Activated CD8-positive, alpha-beta memory T cell treated with anti-CD3 and anti-CD28 coated beads, Interleukin-2, amount 10 ng/mL, durations not matched to agents 7 days and 5 days (primary cell): Measurements from ENCODE around the gene OTOP2. TPM values are rescaled to one million over a fixed set of nuclear protein-coding genes. Genes with fewer than 3 reads are reported as not detected.
A peak's percentile ranks its signal among the peaks of the same experiment; 100 is the strongest.

ENCODE experiments used
- ATAC-seq: fragments of 150-1000 bp; cut with Tn5 transposase; one replicate; pipeline ENCODE4 v1.10.0; 2021; ENCODE audit warnings: moderate library complexity
- CTCF ChIA-PET: fragments of 350-600 bp; sonication (Branson Sonifier 250); formaldehyde crosslinking; loops from one replicate; lab custom pipeline; 2021; ENCODE audit warnings: antibody characterized with exemption; lab: Charles Lee
- DNase-seq: peaks from one replicate; pipeline ENCODE4 v3.0.0-alpha.2; 2020
- H3K27ac Mint-ChIP-seq: one replicate; pipeline ENCODE4 v1.8.0; 2021; ENCODE audit warnings: mild to moderate bottlenecking, mixed read lengths
- H3K27me3 Mint-ChIP-seq: one replicate; pipeline ENCODE4 v1.8.0; 2021; ENCODE audit warnings: mixed read lengths
- H3K36me3 Mint-ChIP-seq: one replicate; pipeline ENCODE4 v1.8.0; 2021; ENCODE audit warnings: mild to moderate bottlenecking, mixed read lengths
- H3K4me1 Mint-ChIP-seq: one replicate; pipeline ENCODE4 v1.8.0; 2021; ENCODE audit warnings: mixed read lengths
- H3K4me3 Mint-ChIP-seq: one replicate; pipeline ENCODE4 v1.8.0; 2021; ENCODE audit warnings: mild to moderate bottlenecking, moderate library complexity, mixed read lengths
- H3K9me3 Mint-ChIP-seq: one replicate; pipeline ENCODE4 v1.8.0; 2022; ENCODE audit warnings: low read depth, mixed read lengths
- total RNA-seq, 2 experiments: library from RNA; stranded (reverse); gene quantifications; one replicate each; pipeline ENCODE4 v1.2.3, GENCODE V29; 2021

OTOP2 gene
- total RNA-seq, 2 experiments from 2014 or later = not detected

DNA sequence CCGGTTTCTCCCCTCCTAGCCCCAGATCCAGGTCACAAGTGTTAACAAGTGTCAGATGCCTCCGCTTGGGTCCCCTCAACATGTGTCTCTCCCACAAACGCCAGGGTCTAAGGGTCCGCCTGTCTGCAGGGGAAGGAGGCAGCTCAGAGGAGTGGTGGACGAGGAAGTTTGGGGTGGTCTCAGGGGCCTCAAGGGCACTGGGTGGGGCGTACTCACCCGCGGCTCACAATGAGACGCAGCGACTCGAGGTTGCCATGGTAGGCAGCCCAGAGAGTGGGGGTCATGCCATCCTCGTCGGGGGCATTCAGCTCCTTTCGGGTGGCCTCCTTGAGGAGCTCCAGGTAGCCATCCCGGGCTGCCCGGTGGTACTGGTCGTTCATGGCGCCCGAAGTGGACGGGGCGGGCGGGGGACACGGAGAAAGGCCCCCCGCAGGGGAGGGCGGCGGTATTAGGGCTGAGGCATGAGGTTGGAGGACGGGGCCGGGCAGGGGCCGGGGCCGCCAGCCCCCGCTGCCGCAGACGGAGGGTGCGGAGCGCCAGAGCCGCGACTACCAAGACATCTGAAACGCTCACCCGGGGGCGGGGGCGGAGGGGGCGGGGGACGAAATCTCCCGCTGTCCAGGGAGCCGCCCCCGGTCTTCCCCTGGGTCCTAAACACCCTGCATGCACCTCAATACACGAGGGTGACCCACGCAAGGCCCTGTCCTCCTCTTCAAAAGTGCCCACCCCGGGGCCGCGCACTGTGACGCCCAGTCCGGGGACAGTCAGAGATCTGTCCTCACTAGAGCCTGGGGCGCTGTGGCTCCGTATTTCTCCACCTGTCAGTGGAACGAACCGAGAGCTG is 1.2 kb upstream of the OTOP2 start, which contains the start of gene USH1G:
USH1G (minus strand) TSS at position 562 of the 844 bp plus-strand sequence; CDS start at position 380, 182 bp downstream.
- Mint-ChIP-seq H3K27me3 (peaks cover 85% of the 10 kb centered on the region), H3K36me3 (no peaks in the 10 kb centered on the region), H3K4me1 (peaks cover 6% of the 10 kb centered on the region), H3K4me3 (no peak within 1 kb of the TSS), H3K9me3 (no peaks in the 10 kb centered on the region), H3K27ac (no peak within 1 kb of the TSS)
- DNase-seq (no peak), ATAC-seq (peak; percentile 54)
- CTCF ChIA-PET = interaction anchor here (1.0 to 8.2 kb wide), 4 partner anchors 10 to 132 kb away, joined by 3 to 116 read pairs (median 4); partner anchors contain the start of gene ATP5PD

DNA sequence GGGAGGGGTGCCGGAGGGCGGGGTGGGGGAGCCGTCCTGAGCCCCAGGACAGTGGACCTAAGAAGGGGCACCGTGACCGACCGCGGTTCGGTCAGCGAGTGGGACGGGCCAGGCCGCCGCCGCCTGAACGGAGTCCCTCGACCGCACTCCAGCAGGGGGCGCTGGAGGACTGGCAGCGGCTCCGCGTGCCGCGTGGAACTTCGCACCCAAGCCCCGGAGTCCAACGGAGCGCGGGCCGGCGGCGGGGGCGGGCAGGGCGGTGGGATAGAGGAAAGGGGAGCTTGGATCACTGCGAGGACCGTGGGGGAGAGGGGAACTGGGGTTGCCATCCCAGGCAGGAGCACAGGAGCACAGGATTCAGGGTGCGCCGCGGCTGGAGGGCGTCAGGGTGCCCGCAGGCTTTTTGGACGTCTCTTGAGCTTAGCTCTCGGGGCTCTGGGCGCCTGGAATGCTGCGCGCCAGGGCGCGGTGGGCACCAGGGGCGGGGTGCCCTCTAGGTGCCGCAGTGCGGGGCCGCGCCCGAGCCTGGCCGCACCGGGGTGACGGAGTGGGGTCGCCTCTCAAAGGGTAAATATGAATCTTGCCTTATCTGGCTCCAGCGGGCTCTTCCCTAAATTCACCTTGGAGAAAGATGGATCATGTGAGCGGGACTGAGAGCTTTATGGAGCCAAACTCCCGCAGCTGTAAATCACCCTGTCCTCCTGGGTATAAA is 379 bp upstream of the OTOP2 start:
- Mint-ChIP-seq H3K9me3 (no peaks in the 10 kb centered on the region), H3K4me1 (peaks cover 6% of the 10 kb centered on the region), H3K27ac (no peak overlapping the region), H3K36me3 (no peaks in the 10 kb centered on the region), H3K27me3 (peaks cover 90% of the 10 kb centered on the region), H3K4me3 (no peak overlapping the region)
- CTCF ChIA-PET = interaction anchor here (0.7 to 8.2 kb wide), 7 partner anchors 10 to 132 kb away, joined by 3 to 116 read pairs (median 3); partner anchors contain the start of genes ATP5PD and OTOP3
- DNase-seq (peak; percentile 74), ATAC-seq (peak; percentile 71)

DNA sequence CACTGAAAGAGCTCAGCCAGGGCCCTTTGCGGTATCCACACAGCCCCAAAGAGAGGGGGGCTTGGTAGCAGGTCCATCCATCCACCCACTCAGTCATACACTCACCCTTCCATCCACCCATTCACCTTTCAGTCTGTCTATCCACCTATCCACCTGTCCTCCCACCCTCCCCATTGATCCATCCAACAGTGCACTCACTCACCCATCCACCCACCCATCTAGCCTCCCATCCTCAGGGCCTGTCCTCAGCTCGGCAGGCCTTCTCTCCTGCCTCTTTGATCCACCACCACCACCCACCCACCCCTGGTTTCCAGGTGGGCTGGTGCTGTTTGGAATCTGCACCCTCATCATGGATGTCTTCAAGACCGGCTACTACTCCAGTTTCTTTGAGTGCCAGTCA is 1.2 kb downstream of the OTOP2 start:
- CTCF ChIA-PET = interaction anchor here (0.9 to 8.2 kb wide), 2 partner anchors 18 to 34 kb away, joined by 3 to 116 read pairs; no protein-coding TSS in a partner anchor
- peaks cover 79% of the 10 kb centered on the region for H3K27me3 Mint-ChIP-seq
- ATAC-seq (no peak), DNase-seq (no peak)
- H3K36me3 Mint-ChIP-seq = no peaks in the 10 kb centered on the region
- H3K4me3 Mint-ChIP-seq = no peak overlapping the region
- H3K4me1 Mint-ChIP-seq = peaks cover 6% of the 10 kb centered on the region
- no peaks in the 10 kb centered on the region for H3K9me3 Mint-ChIP-seq
- no peak overlapping the region for H3K27ac Mint-ChIP-seq

DNA sequence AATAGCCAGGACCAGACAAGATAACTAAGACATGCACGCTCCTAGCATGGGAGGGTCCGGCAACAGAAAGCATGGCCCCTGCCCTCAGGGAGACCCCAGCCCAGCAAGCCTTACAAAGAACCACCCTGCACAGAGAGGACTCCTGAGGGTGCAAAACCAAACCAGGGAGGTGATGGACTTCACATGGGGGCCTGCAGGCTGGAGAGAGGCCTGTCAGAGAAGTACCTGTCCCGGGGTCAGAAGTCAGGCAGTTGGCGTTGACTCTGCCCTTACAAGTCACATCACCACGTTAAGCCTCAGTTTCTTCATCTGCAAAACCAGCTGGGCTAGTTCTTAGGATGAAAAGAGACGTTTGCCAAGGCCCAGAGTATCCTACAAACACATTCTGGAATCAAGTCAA is 4.7 kb downstream of the OTOP2 start:
- peaks cover 76% of the 10 kb centered on the region for H3K27me3 Mint-ChIP-seq
- no peak overlapping the region for H3K4me3 Mint-ChIP-seq
- CTCF ChIA-PET = interaction anchor here (1.7 to 2.4 kb wide), 2 partner anchors 29 to 32 kb away, joined by 8 to 10 read pairs; no protein-coding TSS in a partner anchor
- H3K27ac Mint-ChIP-seq = no peak overlapping the region
- no peaks in the 10 kb centered on the region for H3K9me3 Mint-ChIP-seq
- ATAC-seq (no peak), DNase-seq (no peak)
- no peaks in the 10 kb centered on the region for H3K4me1 Mint-ChIP-seq
- no peaks in the 10 kb centered on the region for H3K36me3 Mint-ChIP-seq

DNA sequence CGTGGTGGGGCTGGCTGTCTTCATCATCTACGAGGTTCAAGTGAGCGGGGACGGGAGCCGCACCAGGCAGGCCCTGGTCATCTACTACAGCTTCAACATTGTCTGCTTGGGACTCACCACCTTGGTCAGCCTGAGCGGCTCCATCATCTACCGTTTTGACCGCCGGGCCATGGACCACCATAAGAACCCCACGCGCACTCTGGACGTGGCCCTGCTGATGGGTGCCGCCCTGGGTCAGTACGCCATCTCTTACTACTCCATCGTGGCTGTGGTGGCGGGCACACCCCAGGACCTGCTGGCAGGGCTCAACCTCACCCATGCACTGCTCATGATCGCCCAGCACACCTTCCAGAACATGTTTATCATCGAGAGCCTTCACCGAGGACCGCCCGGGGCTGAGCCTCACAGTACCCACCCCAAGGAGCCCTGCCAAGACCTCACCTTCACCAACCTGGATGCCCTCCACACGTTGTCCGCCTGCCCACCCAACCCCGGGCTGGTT is 6.5 kb downstream of the OTOP2 start:
- CTCF ChIA-PET = no interaction called here
- Mint-ChIP-seq H3K27ac (no peak overlapping the region), H3K4me1 (no peaks in the 10 kb centered on the region), H3K4me3 (no peak overlapping the region), H3K36me3 (no peaks in the 10 kb centered on the region), H3K27me3 (peaks cover 72% of the 10 kb centered on the region), H3K9me3 (no peaks in the 10 kb centered on the region)
- ATAC-seq = no peak
- DNase-seq = no peak

DNA sequence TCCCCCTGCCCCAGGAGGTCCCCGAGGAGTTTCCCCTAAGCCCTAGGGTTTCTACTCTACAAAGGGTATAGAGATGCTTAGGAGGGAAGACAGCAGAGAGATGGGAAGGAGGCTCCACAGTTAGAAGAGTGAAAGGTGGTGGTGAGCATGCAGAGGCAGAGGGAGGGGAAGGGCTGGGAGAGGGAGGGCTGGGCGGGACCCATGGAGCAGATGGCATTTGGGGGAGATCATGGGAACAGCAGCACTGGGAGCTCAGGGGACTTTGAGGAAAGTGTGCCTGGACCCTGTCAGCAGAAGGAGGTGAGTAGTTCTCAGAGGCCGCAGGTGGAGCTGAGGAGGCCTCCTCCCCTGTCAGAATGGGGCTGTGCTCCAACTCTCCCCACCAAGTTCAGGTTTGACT is 11.0 kb downstream of the OTOP2 start:
- CTCF ChIA-PET = interaction anchor here (1.0 kb wide), 1 partner anchor 11 kb away, joined by 3 read pairs; the partner anchor contains the start of gene OTOP2
- H3K27ac Mint-ChIP-seq = no peak overlapping the region
- H3K4me3 Mint-ChIP-seq = no peak overlapping the region
- H3K4me1 Mint-ChIP-seq = no peaks in the 10 kb centered on the region
- no peak for ATAC-seq
- DNase-seq = no peak
- H3K36me3 Mint-ChIP-seq = no peaks in the 10 kb centered on the region
- H3K9me3 Mint-ChIP-seq = no peaks in the 10 kb centered on the region
- peaks cover 67% of the 10 kb centered on the region for H3K27me3 Mint-ChIP-seq

DNA sequence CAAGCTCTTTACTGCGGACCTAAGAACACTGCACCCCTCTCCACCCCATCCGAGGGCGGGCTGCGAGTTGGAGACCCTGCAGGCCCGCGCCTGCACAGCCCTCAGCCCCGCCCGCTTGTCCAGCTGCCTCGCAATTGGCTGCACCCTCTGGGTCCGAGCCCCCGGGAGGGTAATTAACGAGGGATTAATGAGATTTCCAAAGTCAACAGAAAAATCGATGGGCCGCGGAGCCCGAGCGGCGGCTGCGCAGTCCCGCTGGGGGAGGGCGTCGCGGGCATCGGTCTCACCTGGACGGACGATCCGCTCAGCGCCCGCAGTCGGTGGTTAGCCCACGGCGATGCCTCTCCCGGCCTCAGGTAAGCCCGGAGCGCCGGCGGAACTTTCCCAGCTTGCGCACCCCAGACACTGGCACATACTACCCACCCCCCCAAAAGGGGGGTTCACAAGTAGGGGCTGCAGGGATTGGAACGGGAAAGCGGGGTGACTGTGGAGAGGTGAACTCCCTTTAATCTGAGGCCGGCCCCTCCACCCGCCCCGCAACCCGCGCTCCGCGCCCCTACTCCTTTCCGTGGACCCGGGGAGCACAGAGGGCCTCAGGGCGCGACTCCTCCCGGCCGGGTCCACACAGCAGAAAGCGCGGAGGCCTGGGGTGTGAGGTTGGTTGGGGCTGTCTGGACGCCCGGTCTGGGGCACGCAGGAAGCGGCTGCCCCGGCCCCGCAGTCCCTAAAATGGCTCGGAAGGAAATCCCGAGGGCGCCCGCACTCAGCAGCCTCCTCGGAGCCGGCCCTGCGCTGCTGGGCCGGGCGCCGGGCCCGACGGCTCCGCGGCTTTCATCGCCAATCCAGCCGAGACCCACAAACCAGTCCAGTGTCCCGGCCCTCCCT is 11.8 kb downstream of the OTOP2 start, which contains the start of gene OTOP3:
OTOP3 (plus strand) TSS at position 314 of the 885 bp plus-strand sequence; CDS start at position 338, 24 bp downstream.
- H3K36me3 Mint-ChIP-seq = no peaks in the 10 kb centered on the region
- H3K27ac Mint-ChIP-seq = no peak within 1 kb of the TSS
- H3K4me1 Mint-ChIP-seq = no peaks in the 10 kb centered on the region
- CTCF ChIA-PET = interaction anchor here (1.0 to 1.3 kb wide), 2 partner anchors 12 to 26 kb away, joined by 3 read pairs; partner anchors contain the start of gene OTOP2
- no peak within 1 kb of the TSS for H3K4me3 Mint-ChIP-seq
- H3K27me3 Mint-ChIP-seq = peaks cover 70% of the 10 kb centered on the region
- DNase-seq (no peak), ATAC-seq (peak; percentile 23)
- no peaks in the 10 kb centered on the region for H3K9me3 Mint-ChIP-seq

DNA sequence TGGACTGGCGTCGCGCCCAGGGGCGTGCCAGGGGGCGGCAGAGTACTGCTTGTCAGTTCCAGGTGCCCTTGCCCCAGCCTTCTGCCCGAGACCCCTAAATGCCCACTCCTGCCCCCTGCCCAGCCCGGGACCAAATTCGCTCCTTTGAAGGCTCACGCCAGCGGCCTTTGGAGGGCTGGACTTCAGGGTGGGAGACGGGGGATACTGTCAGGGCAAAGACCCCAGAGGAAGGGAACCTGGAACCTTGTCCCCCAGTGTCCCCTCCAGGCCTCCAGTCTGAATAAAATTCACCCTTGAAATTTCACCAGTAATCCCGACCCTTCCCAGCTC is 12.4 kb downstream of the OTOP2 start:
- H3K27ac Mint-ChIP-seq = no peak overlapping the region
- DNase-seq = no peak
- peaks cover 66% of the 10 kb centered on the region for H3K27me3 Mint-ChIP-seq
- H3K4me3 Mint-ChIP-seq = no peak overlapping the region
- no peaks in the 10 kb centered on the region for H3K4me1 Mint-ChIP-seq
- CTCF ChIA-PET = interaction anchor here (1.3 kb wide), 1 partner anchor 25 kb away, joined by 3 read pairs; no protein-coding TSS in a partner anchor
- H3K36me3 Mint-ChIP-seq = no peaks in the 10 kb centered on the region
- ATAC-seq = no peak
- no peaks in the 10 kb centered on the region for H3K9me3 Mint-ChIP-seq

DNA sequence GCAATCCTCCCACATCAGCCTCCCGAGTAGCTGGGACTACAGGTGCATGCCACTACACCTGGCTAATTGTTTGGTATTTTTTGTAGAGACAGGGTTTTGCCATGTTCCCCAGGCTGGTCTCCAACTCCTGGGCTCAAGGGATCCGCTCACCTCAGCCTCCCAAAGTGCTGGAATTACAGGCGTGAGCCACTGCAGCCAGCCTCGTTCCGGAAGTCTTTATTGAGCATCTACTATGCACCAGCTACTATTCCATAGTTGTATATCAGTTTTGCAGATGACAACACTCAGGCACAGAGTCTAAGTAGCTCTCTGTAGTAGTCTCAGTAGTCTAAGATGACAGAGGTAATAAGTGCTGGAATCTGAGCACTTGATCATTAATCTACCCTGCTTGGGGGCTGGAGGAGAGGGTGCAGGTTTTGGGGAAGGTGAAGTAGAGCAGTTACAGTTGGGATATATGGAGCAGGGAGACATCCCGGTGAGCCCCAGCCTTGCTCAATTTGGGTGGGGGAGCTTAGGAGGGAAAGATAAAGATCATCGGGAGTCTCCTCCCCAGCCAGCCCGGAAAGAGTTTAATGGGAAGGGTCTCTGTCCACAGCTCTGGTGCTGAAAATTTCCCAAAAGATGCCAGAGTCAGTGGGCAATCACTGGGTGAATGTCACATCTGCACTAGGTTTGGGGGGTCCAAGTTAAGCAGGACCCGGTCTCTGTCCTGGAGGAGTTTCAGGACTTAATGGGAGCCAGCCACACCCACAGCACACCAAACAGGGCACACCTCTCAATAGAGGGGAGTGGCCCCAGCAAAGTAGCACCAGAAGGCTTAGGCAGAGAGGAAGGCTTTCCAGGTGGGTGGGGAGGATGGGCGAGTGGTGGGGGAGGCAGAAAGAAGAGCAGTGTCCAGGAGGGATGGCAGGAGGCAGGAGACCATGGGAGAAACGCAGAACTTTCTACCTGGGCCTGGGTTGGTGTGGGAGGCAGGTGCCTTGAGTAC is 13.3 kb downstream of the OTOP2 start:
- DNase-seq = no peak
- CTCF ChIA-PET = interaction anchor here (1.3 kb wide), 1 partner anchor 24 kb away, joined by 3 read pairs; no protein-coding TSS in a partner anchor
- Mint-ChIP-seq H3K27me3 (peaks cover 59% of the 10 kb centered on the region), H3K27ac (no peak overlapping the region), H3K4me1 (no peaks in the 10 kb centered on the region), H3K9me3 (no peaks in the 10 kb centered on the region), H3K36me3 (no peaks in the 10 kb centered on the region), H3K4me3 (no peak overlapping the region)
- ATAC-seq = no peak

DNA sequence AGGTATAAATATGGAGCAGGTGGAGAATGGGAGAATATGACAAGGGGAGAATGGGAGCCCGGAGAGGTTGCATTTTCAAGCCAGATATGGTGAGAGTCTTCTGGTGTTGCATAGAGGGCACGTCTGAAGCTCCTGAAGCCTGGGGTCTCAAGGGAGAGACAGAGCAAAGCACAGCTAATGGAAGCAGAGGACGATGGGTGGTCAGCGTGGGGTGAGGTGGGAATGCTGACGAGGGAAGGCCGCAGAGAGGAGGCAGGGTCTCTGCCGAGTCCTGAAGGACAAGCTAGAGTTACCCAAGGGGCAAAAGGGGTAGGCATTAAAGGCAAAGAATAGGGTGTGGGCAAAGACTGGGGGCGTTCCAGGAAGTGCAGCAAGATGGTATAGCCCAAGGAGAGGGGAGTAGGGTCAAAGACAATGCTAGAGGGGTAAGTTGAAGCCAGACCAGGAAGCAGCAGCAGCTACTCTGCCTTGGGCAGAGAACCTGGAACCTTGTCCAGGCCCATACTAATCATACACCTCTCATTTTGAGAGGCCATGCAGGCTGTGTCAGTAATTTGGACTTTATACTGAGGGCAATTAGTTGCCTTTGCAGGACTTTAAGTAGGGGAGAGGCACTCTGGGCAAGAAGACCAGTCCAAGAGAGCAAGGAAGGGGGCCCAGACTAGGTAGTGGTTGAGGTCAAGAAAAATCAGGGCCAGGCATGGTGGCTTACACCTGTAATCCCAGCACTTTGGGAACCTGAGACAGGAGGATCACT is 14.3 kb downstream of the OTOP2 start:
- Mint-ChIP-seq H3K4me1 (no peaks in the 10 kb centered on the region), H3K27ac (no peak overlapping the region), H3K36me3 (no peaks in the 10 kb centered on the region), H3K27me3 (peaks cover 50% of the 10 kb centered on the region), H3K4me3 (no peak overlapping the region), H3K9me3 (no peaks in the 10 kb centered on the region)
- ATAC-seq = no peak
- no peak for DNase-seq
- CTCF ChIA-PET = interaction anchor here (0.8 to 1.9 kb wide), 3 partner anchors 20 to 474 kb away, joined by 3 to 8 read pairs (median 8); no protein-coding TSS in a partner anchor

DNA sequence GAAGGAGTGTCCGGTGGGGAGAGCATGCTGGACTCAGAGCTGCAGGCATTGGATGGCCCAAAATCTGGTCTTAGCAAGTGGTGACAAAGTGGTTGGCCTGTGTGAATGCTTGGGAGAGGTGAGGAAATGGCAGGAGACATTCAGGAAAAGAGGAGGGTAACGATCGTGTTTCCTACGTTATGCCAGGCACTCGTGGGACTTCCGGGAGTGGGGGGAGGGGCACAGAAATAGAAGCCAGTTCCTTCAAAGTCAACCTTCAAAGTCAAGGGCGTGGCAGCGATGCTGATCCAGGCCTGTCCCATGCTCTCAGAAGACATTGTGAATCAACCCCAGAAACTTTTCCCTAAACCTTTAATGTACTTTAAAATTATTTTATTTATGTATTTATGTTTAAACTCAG is 15.5 kb downstream of the OTOP2 start:
- Mint-ChIP-seq H3K27ac (no peak overlapping the region), H3K27me3 (peaks cover 46% of the 10 kb centered on the region), H3K4me3 (no peak overlapping the region), H3K9me3 (no peaks in the 10 kb centered on the region), H3K4me1 (no peaks in the 10 kb centered on the region), H3K36me3 (no peaks in the 10 kb centered on the region)
- ATAC-seq = no peak
- CTCF ChIA-PET = interaction anchor here (0.7 to 1.9 kb wide), 3 partner anchors 19 to 316 kb away, joined by 3 to 8 read pairs (median 8); no protein-coding TSS in a partner anchor
- no peak for DNase-seq
